HG03558 (cell line): ENCODE data around the gene TIGD6.
"Not testable (repeated sequence)": the region's sequence is repeated elsewhere in the genome, so short reads cannot be mapped to it uniquely, and the experiment has no call there.

Experiments
- ATAC-seq: cut with Tn5 transposase; IDR thresholded peaks from one replicate; pipeline ENCODE4 v1.9.1; 2021; ENCODE audit warnings: moderate number of reproducible peaks; ENCODE audit not compliant: unreplicated experiment; ENCODE audit errors: extremely low read depth

The TIGD6 gene

GRCh38 chr5:150000256-150000989 is at the start of gene TIGD6, which contains the start of gene HMGXB3:
TIGD6 (minus strand) TSS chr5:150000654; CDS start chr5:149996348, 4,306 bp downstream.
HMGXB3 (plus strand) TSS chr5:150000739; CDS start chr5:150004853, 4,114 bp downstream.
- ATAC-seq: peak; percentile 72

DNA sequence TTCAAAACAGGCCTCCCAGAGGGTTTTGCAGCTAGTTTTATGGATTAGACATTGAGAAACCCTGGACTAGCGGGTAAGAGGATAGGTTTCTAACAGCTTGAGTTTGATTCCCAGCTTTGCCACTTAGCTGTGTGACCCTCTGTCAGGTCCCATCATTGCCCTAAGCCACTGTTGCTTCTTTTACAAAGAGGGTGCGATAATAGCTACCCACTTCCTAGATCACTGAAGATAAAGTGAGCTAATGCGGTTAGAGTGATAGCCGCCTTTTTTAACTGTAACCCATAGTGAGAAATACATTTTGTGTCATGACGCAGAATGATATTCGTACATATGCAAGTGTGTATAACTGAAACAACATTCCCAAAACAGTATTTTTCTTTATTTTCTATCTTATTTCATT is 45.6 kb upstream of the TIGD6 start:
- ATAC-seq: no peak

- no peak for ATAC-seq
Observed at GRCh38 chr5:150045549-150045948, 45.1 kb upstream of the TIGD6 start.

DNA sequence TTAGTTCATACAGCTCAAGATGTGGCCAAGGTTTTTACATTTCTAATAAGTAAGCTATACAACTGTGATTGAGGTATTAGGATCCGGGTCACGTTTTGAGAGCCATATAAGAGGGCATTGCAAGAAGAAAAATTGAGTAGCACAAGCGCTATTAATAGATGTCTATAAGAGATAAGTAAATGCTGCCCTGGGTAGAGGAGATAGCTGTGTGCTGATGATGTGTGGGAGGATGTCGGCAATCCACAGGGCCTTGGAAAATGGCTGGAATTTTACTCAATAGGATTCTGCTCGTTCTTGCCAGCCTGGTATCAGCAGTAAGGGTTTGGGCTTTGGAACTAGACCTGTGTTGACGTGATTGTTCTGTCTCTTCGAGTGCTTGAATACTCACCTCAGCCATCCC is 44.3 kb upstream of the TIGD6 start:
- no peak for ATAC-seq

DNA sequence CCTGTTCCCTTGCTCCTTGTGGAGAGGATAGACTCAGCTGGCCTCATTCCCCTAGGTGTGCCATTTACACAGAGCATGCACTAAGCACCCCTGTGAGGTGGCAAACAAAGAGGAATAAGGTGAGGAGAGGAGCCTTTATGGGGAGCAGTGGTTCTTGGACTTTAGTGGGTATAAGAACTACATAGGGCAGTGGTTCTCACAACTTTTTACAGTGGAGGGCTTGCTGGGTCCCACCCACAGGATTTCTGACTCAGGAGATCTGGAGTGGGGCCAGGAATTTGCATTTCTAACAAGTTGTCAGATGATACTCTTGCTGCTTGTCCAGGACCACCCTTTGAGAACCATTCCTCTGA is 43.9 kb upstream of the TIGD6 start:
- no peak for ATAC-seq

DNA sequence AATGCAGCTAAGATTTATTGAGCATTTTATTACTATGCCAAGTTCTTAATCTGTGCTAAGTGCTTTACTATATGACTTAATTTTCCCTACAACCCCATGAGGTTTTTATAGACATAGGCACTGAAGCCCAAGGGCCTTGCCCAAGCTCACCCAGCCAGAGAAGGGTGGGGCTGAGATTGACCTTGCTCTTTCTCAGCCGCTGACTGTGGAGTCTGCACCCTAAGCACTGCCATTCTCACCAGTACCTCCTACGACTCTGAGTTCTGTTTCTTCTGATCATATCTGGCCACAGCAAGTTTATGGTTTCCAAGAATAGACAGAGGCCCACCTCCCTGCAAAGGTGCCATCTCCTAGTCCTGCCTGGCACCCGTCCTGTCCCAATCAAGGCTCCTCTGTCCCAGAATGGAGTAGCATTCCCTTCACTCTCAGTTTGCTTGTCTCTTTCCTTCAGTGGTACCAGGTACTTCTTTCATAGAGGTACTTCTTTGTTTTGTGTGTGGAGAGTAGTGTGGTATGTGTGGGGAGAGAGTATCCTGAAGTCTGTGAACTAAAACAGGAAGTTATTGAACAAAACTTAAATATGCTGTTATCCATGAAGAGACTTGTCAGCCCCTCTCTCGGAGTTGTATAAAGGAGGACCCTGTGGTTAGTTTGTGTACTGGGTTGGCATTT is 43.3 kb upstream of the TIGD6 start:
- ATAC-seq: no peak

- no peak for ATAC-seq
Observed at GRCh38 chr5:150042459-150042858, 42.0 kb upstream of the TIGD6 start.

GRCh38 chr5:150038547-150038946 is 38.1 kb upstream of the TIGD6 start:
- ATAC-seq: no peak

- ATAC-seq: no peak
Observed at GRCh38 chr5:150036513-150036912, 36.1 kb upstream of the TIGD6 start.

GRCh38 chr5:150035139-150035895 is 34.9 kb upstream of the TIGD6 start:
- ATAC-seq: peak; percentile 83

DNA sequence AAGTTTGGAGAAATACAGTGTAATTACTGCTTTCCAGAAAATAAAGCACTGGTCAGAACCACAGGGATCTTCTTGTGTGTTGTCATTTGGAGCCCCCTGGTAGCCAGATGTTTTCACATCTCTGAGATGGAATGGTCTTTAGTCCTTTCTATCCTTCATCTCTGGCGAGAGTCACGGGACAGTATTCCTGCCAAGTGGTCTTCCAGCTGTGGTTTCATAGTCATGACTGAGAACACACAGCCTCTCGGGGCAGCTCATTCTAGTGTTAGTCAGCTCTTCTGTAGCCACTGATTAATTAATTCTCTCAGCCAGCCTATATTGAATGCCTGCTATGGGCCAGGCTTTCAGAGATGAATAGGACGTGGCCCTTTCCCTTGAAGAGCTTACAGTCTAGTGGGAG is 34.2 kb upstream of the TIGD6 start:
- ATAC-seq: no peak

DNA sequence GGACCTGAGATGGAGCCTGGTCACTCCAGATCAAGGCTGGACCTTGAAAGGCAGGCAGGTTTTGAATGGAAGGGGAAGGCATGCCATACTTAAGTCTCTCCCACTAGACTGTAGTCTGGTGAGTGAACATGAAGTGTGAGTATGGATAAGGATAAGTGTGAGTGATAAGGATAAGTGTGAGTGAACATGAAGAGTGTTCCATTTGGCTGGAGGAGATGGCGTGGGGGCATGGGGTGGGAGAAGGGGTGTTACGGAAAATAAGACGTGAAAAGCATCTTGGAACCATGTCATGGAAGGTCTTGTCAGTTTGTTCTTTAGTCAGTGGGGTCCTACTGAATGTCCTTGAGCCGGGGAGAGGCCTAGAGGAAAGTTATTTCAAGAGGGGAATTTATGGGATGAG is 32.9 kb upstream of the TIGD6 start:
- ATAC-seq: no peak

DNA sequence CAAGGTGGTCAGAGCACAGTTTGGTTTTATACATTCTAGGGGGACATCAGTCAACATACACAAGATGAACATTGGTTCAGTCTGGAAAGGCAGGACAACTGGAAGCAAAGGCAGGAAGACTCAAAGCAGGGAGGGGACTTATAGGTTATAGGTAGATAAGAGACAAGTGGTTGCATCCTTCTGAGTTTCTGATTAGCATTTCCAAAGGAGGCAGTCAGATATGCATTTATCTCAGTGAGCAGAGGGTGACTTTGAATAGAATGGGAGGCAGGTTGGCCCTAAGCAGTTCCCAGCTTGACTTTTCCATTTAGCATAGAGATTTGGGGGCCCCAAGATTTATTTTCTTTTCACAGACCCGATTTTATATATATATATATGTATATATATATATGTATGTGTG is 27.6 kb upstream of the TIGD6 start:
- not testable (repeated sequence) for ATAC-seq

- ATAC-seq: no peak
Observed at GRCh38 chr5:150026682-150027172, 26.3 kb upstream of the TIGD6 start.

DNA sequence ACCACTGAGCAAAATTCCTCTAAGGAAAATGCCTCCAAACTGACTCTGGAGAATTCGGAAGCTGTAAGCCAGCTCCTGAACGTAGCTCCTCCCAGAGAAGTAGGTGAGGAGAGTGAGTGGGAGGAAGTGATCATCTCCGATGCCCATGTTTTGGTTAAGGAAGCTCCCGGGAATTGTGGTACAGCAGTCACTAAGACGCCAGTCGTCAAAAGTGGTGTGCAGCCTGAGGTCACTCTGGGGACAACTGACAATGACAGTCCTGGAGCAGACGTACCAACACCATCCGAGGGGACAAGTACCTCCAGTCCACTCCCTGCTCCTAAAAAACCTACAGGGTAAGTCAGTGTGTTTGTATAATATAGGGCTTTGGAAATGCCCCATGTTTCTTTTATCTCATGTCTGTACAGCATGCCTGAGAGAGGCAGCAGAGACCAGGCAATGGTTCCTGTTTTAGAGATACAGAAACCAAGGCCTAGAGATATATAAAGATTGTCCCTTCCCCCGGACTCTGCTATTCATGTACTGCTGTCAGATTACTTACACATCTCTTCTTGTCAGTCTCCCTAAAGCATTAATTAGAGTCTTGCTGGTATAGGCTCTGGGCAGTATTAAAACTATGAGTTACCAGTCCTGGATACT is 24.0 kb upstream of the TIGD6 start:
- no peak for ATAC-seq

DNA sequence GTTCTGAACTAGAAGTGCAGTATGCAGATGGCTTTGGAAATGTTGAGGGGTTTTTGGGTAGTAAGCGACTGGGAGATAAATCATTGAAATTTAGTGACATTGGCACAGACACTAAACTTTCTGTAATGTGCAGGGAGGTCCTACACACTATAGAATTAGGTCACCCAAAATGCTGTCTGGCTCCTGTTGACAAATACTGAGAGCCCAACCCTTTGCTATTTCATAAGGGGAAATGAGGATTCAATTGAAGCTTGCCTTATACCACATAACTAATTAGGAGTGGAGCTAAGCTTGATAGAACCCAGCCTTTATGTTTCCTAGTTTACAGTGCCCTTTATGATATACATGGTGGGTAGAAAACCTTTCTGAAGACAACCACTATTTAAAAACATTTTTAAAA is 22.7 kb upstream of the TIGD6 start:
- no peak for ATAC-seq

DNA sequence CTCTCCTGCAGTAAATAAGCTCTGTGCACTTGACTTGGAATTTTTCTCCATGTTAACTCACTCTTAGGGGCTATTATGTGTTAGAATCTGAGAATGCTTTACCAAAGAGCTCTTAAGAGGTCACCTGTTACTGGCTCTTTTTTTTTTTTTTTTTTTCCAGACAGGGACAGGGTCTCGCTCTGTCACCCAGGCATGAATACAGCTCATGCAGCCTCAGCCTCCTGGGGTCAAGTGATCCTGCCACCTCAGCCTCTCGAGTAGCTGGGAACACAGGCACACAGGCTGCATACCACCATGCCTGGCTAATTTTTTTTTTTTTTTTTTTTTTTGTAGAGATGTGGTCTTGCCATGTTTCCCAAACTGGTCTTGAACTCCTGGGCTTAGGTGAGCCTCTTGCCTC is 22.2 kb upstream of the TIGD6 start:
- no peak for ATAC-seq

DNA sequence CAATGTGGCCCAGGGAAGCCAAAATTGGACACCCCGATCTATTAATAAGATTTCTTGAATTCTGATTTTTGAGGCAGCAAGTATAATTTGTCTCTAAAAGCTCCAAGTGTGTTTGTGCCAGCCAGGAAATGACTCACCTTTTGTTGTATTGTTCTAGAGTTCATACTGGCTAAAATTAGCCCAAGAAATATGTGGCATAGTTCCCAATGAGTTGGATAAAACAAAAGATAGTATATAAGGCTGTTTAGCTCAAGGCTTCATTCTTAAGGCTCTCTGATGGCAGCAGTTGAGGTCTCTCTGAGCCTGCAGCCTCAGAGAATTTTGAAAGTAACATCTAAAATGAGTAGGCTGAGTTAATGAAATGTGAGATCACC is 21.7 kb upstream of the TIGD6 start:
- no peak for ATAC-seq

GRCh38 chr5:150021491-150022157 is 21.2 kb upstream of the TIGD6 start:
- ATAC-seq: no peak

- no peak for ATAC-seq
Observed at GRCh38 chr5:150020249-150020648, 19.8 kb upstream of the TIGD6 start.
